AG09319 (cell line): ENCODE results near the gene CDH4.

Source experiments
- DNase-seq: peaks from one replicate; pipeline ENCODE4 v3.0.0-alpha.2; 2010; ENCODE audit warnings: low read depth; ENCODE audit errors: extremely low read depth
- CTCF ChIP-seq: IDR thresholded peaks from 2 replicates; pipeline ENCODE4 v1.5.1; 2011; ENCODE audit warnings: low read depth, mild to moderate bottlenecking, inconsistent platforms, low read length, moderate library complexity

CDH4 gene

GRCh38 chr20:61640871-61641245, 388.8 kb downstream of the CDH4 start:
- TF ChIP-seq CTCF, result no peak
- no peak for DNase-seq

GRCh38 chr20:61643656-61644377, 391.8 kb downstream of the CDH4 start:
- no peak for DNase-seq
- TF ChIP-seq CTCF, result no peak; the same call in 1 of the 2 replicates

- no peak for DNase-seq
- TF ChIP-seq CTCF, result no peak
Observed at GRCh38 chr20:61644378-61645076, 392.5 kb downstream of the CDH4 start.

- no peak for DNase-seq
- TF ChIP-seq CTCF, result no peak
Observed at GRCh38 chr20:61645732-61646131, 393.7 kb downstream of the CDH4 start.

- no peak for TF ChIP-seq CTCF
- no peak for DNase-seq
Observed at GRCh38 chr20:61646453-61646852, 394.4 kb downstream of the CDH4 start.

- no peak for DNase-seq
- TF ChIP-seq CTCF, result no peak
Observed at GRCh38 chr20:61646986-61647385, 394.9 kb downstream of the CDH4 start.

GRCh38 chr20:61647702-61648101, 395.6 kb downstream of the CDH4 start:
- no peak for TF ChIP-seq CTCF
- DNase-seq, result no peak
